GM21619 (cell line): ENCODE measurements around the gene HMGN2.

Experiments used
- ATAC-seq: cut with Tn5 transposase; IDR thresholded peaks from one replicate; pipeline ENCODE4 v1.9.1; 2021; ENCODE audit not compliant: unreplicated experiment

HMGN2 gene

DNA sequence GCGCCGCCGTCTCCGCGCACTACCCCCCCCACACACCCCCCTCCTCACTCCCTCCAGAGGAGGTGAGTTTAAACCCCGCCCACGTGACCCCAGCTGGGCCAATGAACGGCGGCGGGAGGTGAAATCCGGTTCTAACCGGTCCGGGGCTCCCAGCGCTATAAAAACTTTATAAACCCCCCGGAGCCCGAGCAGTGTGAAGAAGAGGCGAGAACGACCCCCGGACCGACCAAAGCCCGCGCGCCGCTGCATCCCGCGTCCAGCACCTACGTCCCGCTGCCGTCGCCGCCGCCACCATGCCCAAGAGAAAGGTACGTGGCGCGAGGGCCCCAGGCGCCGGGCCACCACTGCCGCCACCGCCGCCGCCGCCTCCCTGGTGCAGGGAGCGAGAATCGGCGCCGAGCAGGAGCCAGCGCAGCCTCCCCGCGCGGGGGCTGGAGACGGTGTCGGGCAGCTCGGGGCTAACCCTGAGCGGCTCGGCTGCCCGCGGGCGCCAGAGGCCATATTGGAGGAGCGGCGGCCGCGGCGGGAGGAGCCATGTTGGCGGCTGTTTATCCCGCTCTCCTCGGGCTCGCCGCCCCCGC, at the start of gene HMGN2:
TSS of gene HMGN2 (plus strand) at position 121 of the 581 bp plus-strand sequence. CDS start at position 294, 173 bp downstream.
- peak; percentile 39 for ATAC-seq

DNA sequence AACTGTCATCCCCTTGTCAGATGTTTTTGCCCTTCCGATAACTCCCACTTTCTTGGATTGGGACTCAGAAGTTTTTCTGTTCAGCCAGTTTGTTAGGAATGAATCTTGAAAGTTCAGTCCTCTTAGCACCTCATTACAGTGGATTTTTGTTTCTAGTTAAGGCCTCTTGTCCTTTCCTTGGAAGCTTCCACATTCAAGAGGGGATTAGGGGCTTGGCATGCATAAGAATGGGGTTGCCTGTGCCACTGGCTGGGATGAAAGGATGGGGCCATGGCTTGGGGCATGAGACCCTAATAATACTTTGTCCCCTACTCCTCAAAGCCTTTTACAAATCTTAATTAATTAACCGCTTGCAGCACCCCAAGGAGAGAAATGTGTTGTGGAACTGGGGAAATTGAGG, 42.5 kb upstream of the HMGN2 start:
- ATAC-seq = no peak

DNA sequence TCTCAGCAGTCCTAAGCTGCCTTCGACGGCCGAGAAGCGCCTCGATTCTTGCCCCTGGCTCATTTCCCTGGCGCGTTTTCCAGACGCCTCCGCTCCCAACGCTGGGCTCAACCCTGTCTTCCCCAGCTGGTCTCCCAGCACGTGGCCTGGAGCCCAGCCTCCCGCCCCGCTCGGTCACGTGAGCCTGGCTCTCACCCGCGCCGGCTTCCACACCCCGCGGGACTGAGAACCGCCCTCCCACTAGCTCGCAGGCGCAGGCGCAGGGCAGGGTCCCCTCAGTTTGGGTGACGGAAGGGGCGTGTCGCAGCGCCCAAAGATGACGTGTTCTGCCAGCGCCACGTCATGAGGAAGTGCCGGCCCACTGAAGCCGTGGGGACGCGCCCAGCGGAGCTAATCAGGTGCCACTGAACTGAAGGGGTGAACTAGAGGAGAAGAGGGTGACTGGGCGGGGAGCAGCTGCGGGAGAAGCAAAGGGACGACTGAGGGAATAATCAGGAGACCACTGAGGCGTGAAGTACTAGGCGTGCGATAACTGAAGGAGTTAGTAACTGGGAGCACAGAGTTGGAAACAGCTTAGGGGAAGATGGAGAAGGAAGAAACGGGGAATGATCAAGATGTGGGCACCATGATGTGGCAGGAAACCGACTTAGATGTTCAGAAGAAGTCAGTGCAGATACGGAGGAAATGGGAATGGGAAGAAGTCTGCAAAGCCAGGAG, 40.1 kb upstream of the HMGN2 start, which contains the start of gene DHDDS:
TSS of gene DHDDS (plus strand) at position 343 of the 717 bp plus-strand sequence. CDS start 625 bp downstream, outside the sequence.
- peak; percentile 92 for ATAC-seq

DNA sequence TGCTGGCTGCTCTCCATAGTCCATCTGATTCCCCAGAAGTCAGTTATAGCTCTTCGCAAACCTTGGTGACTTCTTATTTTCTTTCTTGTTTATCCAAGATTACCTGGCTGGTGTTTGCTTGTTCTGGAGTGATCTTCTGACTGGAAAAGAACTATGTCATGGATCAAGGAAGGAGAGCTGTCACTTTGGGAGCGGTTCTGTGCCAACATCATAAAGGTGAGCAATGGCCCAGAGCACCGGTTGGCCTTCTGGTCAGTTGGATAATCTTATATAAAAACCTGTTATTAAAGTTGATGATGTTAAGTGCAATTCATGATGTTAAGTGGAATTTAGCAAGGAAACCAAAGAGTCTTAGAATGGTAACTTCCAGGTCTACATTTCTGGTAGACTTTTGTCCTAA, 39.4 kb upstream of the HMGN2 start:
- ATAC-seq = no peak

DNA sequence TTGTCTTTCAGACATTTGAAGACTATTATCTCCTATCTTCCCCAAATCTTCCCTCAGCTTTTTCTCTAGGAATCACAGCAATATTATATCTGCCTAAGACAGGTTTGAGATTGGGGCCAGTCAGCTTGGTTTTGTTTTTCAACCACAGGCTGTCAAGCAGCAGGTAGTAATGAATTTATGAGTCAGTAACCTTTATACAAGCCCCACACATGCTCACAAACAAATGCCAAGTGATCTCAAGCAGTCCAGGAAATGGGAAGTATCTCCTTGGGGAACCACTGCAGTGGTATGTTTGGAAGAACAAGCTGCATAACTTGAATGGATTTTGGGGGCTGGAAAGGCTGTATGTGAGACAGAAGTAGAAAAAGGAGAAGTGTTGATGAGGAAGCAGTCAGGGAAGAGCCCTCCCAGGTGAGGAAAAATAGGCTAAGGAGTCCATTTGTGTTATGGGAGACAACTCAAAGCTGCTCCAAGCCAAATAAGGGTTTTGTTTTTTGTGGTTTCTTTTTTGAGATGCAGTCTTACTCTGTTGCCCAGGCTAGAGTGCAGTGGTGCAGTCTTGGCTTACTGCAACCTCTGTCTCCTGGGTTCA, 38.0 kb upstream of the HMGN2 start:
- no peak for ATAC-seq

DNA sequence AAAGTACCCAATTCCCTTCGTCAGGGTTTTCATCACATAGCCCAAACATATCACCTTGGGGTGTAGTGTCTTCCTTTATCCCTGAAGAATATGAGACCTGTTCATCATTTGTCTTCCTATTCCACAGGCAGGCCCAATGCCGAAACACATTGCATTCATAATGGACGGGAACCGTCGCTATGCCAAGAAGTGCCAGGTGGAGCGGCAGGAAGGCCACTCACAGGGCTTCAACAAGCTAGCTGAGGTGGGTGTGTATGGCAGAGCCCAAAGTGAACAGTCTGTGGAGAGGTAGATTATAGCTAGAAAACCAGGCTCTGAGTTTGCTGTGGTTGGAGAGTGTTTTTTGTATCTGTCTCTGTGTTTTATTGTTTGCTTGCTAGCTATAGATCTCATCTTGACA, 34.2 kb upstream of the HMGN2 start:
- no peak for ATAC-seq

DNA sequence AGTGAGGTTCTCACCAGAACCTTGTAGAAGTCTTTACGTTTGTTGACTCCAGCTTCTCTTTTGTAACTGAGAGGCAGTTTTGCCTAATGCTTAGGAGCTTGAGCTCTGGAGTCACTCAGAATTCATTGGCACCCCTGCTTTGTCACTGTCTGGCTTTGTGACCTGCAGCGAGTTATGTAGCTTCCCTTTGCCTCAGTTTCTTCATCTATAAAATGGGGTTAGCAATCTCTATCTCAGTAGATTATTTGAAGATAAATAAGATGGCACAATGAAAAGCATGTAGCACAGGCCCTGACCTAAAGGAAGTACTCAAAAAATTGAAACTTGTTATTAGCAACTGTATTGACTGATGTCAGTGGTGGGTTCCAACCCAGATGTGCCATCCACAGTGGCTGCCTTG, 32.0 kb upstream of the HMGN2 start:
- ATAC-seq = no peak

DNA sequence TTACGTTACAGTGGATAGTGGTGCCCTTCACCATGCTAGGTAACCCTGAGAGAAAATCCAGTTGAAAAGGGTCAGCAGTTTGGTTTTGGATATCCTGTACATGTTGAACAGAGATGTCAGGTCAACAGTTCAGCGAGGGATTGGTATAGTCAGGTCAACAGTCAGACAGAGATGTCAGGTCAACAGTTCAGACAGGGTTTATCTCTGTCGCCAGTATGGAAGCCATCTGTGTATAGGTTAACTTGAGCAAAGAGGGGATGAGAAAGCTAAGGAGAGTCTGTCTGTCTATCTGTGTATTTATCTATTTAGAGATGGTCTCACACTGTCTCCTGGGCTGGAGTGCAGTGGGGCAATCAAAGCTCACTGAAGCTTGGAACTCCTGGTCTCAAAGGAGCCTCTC, 22.4 kb upstream of the HMGN2 start:
- ATAC-seq = no peak

DNA sequence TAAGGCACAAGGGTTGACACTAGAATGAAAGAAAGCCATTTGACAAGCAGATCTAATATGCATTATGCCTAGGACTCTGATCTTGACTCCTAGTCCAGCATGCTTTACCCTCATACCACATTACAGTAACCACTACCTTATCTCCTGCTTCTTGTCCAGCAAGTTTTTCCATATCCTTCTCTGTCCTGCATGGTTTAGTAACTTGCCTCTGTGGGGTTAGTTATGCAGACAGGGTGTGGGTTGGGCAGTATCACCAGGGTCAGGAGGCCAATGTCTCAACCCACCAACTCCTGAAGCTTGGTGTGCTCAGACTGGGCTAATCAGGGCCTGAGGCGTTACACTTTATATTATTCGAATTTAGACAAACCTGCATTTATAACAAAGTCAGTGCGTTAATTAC, 21.3 kb upstream of the HMGN2 start:
- no peak for ATAC-seq

DNA sequence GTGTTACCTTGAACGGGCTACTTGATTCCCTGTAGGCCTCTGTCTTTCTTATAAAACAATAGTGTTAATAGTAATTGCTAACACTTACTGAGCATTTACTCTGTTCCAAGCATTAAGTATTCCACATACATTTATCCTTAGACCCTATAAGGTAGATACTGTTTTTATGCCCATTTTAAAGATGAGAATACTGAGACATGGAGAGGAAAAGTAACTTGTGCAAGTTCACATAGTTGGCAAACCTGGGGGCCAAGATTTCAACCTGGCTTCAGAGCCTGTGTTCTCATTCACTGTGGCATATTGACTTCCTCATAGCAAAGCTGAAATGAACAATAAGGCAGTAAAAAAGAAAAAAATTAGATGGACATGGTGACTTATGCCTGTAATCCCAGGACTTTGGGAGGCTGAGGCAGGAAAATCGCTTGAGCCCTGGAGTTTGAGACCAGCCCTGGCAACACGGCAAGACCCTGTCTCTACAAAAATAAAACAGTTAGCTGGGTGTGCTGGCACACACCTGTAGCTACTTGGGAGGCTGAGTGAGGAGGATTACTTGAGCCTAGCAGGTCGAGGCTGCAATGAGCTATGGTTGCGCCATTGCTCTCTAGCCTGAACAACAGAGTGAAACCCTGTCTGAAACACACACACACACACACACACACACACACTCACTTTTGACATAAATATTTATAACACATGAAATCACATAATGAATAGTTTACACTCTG, 19.6 kb upstream of the HMGN2 start:
- ATAC-seq = no peak

DNA sequence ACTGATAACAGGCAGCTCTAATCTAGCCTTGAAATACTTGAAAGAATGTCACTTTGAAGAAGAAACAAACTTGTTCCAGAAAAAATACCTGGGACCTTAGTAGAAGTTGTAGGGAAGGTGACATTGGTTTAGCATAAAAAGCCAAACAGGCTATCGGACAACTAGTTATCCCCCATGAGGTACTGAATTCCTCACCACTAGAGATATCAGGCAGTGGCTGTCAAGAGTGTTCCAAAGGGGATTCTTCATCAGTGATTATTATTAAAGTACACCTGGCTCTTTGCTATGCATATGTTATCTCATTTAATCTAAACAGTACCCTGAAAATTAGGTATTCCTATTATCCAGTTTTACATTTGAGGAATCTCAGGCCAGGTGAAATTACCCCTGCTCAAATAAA, 13.1 kb upstream of the HMGN2 start:
- no peak for ATAC-seq

DNA sequence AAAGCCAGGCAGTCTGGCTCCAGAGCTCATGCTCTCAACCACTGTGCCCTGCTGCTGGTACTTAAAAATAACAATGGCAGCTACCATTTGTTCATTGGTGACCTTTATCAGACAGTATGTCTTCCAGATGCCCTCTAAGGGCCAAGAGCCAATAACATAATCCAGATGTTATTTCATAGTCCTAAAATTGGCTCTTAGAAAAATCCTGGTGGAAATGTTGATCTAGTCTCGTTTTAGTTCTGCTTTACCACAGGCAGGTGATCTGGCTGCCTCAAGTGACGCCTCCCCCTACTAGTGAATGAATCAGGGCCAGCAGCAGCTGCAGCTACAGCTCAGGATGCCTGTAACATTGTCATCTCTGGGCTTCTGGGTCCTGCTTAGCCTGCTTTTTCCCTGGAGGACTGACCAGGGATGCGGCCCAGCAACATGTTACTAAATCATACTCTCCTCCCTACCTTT, 12.6 kb upstream of the HMGN2 start:
- no peak for ATAC-seq

DNA sequence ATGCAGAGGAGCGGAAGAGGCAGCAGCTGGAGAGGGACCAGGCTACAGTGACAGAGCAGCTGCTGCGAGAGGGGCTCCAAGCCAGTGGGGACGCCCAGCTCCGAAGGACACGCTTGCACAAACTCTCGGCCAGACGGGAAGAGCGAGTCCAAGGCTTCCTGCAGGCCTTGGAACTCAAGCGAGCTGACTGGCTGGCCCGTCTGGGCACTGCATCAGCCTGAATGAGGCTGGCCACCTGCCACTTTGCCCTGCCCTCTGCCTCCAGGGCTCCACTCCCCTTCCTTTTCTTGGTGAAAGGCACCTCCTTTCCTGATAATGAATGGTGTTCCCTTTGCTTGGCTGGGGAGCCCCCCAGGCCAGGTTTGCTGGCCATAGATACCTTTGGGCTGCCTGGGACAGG, 3.3 kb upstream of the HMGN2 start:
- no peak for ATAC-seq

DNA sequence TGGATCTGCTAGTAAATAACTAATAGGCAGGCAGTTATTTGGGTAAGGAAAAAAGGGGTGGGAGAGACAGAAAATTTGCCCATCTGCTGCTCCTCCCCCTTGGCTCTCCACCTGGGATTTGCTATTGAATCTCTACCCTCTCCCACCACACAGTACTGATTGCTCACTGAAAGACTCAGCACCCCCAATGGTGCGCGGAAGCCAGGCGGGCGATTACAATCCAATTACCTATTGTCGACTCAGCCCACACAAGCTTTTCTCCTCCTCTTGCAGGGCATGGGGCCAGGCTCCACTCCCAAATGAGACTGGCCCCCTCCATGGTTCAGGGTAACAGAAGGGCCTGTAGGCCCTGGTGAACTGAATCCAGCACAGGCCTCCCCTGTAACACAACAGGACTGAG, 2.7 kb upstream of the HMGN2 start:
- ATAC-seq = no peak

DNA sequence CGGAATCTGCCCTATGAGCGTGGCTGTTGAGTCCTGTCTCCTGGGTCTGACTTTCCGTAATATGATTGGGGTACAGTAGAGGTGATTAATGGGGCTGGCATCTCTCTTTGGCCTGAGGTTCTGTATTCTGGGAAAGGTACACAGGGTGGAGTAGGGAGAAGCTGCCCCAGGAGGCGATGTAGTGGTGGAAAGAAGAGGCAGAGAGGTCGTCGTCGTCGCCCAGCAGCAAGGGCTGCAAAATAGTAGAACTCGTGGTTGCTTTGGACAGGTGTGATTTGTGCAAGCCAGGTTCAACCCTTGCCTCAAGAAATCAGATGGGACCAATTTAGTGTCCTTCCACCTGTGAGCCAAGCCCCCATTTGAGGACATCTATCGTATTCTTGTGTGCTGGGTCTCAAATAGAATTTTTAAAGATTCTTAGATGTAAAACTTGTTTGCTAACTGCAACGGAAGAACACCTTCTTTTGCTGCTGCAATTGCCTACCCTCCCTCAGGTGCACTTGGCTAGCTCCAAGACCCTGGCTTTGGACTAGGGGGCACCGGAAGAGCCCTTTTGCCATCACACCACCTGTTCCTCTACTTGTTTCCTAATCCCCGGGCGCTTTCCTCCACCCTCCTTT, 1.3 kb upstream of the HMGN2 start:
- no peak for ATAC-seq

DNA sequence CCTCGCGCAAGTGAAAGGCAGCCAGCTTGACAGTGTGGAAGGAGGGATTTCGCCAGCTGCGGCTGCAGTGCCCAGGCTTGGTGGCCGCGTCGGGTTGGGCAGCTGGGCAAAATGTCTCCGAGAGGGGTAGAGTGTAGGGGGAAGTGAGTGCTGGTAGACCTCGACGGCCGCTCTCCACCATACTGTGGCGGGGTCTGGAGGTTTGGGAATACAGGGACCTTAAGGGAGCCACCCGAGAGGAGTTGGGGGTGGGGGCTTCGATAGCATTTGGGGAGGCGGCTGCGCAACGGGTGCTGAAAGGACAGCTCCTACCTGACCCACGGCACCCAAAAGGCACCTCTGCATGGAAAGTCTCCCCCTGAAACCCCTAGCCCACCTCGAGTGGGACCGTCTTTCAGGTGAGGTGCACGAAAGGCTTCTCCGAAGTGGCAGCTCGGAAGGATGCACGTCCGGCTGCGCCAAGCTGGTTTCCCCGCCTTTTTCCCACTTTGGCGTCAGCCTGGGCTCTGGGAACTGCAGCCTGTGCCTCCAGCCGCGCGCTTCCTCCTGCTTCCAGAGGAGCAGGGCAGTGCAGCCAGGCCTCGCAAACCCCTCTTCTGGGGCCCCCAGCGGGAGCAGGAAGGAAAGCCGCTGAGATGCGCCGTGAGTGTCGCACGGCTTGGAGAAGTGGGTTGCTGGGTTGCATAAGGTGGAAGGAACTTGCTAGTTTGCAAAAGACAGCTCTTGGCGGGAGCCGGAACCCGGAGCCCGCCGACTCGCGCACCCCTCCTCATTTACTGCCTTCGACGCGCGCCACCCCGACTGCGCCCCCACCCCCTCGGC, 531 bp upstream of the HMGN2 start:
- no peak for ATAC-seq

DNA sequence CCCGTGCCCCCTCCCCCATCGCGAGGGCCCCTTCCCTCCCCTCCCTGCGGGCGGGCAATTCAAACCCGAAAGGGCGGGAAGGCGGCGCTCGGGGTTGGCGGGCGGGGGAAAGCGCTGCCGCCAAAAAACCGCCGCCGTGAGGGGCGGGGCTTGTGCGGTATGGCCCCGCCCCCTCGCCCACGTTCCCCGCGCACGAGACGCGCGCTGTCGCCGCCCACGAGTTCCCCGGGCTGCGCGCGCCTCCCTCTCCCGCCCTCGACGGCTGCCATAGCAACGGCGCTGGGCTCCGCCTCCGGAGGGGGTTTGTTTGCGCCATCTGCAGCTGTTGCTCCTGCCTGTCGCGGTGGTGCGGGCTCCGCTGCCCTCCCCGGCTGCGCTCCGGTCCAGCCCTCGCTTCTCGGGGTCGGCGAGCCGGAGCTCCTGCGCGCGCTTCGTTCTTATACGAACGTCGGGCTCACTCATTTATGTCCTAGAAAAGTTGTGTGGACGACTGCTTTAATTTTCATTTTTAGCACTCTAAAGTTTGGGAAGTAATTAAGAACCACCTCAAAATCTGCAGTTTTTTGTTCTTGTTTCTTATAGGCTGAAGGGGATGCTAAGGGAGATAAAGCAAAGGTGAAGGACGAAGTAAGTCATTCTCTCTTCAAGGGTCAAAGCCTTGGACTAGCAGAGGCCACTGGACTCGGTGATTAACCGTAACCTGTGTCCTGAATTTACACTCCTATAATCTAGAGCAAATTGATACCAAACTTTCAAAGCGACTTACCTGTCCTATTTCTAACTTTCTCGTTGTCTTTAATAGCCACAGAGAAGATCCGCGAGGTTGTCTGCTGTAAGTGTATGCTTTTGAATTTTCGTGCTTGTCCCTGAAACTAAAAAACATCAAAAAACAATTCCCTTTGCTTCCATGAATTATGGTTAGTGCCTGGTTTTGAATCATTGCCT, 933 bp downstream of the HMGN2 start:
- peak; percentile 70 for ATAC-seq

DNA sequence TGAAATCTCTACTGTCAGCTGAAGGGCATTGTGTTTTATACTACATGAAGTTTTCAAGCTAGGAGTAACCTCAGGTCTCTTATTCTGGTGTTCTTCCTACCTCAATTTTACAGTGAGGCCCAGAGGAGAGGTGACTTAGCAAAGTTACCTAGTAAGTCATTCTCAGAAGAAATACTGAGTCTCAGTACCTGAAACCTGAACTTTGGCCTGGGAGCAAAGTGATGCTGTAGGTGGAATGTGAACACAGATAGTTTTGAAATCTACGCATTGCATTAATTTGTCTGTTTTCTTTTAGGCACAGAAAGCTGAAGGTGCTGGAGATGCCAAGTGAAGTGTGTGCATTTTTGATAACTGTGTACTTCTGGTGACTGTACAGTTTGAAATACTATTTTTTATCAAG, 2.6 kb downstream of the HMGN2 start:
- no peak for ATAC-seq

DNA sequence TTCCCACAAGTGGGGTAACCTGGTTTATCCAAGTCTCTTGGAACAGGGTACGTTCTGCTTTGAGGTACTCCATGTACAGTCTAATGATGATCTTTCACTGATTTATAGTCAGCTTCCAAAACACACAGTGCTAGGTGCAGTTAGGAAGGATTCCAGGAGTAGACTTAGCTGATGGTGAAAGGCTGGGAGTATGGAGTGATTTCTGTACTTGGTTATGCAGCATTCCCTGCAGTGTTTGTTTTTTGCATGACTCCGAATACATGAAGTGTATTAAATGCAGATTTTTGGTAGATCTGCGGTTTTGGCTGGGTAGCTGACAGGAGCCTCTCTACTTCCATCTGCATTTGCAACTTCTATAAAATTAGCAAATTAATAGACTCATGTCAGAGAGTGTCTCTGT, 3.7 kb downstream of the HMGN2 start:
- no peak for ATAC-seq
